ENCODE data around the gene PTPRN2. TPM values are rescaled to one million over a fixed set of nuclear protein-coding genes. Genes with fewer than 3 reads are reported as not detected.

Gene PTPRN2
- total and polyA plus RNA-seq, 9 of the 15 experiments (the other 6 are each of a cell fraction or from before 2014, with no cell fraction given): not detected

DNA sequence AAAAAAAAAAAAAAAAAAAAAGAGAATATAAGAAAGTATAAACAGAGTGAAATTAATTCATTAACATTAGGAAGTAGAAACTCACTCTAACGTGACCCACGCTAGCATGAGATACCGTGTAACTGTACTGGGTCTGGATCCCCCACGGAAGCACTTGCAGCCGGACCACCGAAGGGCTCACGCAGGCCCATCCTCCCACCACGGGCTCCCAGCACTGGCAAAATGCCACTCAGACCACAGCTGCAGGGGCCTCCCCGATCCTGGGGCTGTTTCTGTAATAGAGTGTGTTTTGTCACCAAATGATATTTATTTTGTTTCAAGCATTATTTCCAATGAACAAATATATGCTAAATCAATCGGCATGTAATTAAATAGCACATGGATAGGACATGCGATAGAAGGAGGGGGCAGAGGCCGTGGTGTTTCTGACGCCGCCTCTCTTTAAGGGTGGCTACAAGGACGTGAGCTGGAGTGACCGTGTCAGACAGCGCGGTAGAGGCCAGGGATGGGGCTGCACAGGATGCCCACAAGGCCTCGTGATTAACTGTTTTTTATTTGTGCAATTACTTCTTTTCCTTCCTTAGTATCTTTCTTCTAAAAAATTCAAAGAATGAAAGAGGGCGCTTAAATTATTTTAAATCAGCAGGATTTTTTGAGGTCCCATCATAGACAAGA, 568.5 kb downstream of the PTPRN2 start:
- Histone ChIP-seq H3K27me3 (ENCODE audit: control insufficient read depth in 2 of 2, insufficient read depth in 2 of 2, low read length in 2 of 2) (peaks cover 41 to 79% of the 10 kb centered on the region in 2 experiments), H3K4me2 (ENCODE audit: insufficient read depth, low read length) (no peak overlapping the region), H3K9ac (ENCODE audit: insufficient read depth in 1 of 2, low read depth in 2 of 2, low read length in 2 of 2) (no peak overlapping the region; a peak in 1 of 4 replicates), H3K27ac (ENCODE audit: extremely low read depth, low read depth, low read length) (no peak overlapping the region), H3K9me3 (replicated peaks; ENCODE audit: control insufficient read depth, insufficient read depth, low read depth, low read length) (no peaks in the 10 kb centered on the region), H3K9me1 (ENCODE audit: control insufficient read depth, insufficient read depth, low read length) (no peaks in the 10 kb centered on the region), H2AFZ (ENCODE audit: low read depth, low read length) (no peak overlapping the region), H3K36me3 (ENCODE audit: control insufficient read depth, insufficient read depth, low read length) (no peaks in the 10 kb centered on the region), H3K4me1 (replicated peaks in 1 of 2; ENCODE audit: control insufficient read depth in 2 of 2, insufficient read depth in 2 of 2, low read length in 2 of 2) (peaks cover 0 to 3% of the 10 kb centered on the region in 2 experiments; a peak in 1 of 5 replicates), H3K79me2 (ENCODE audit: control insufficient read depth, insufficient read depth, low read length) (no peaks in the 10 kb centered on the region), H3K4me3 (no peak overlapping the region), H4K20me1 (replicated peaks; ENCODE audit: control insufficient read depth, insufficient read depth, low read length) (peaks cover 2% of the 10 kb centered on the region; the same call in 1 of the 2 replicates)
- no TSS peak for BruUV-seq (replicated peaks)
- CTCF ChIA-PET (ENCODE audit: low intra/inter-chr PET ratio): interaction anchor here (0.6 kb wide), 1 partner anchor 551 kb away, joined by 3 read pairs; no protein-coding TSS in a partner anchor
- no peak for TF ChIP-seq NR2C1 (IDR thresholded peaks at IDR 0.05)
- TF ChIP-seq NR2C1 (tag; IDR thresholded peaks at IDR 0.05): no peak
- TF ChIP-seq ZNF79 (CRISPR knock-in tag; IDR thresholded peaks at IDR 0.05; ENCODE audit: low read depth): no peak
- no peak for TF ChIP-seq HNRNPUL1 (IDR thresholded peaks at IDR 0.05; ENCODE audit: low read length)
- POLR2A ChIA-PET: interaction anchor here (0.7 kb wide), 1 partner anchor 409 kb away, joined by 4 read pairs; no protein-coding TSS in a partner anchor
- intact Hi-C loops (cut with micrococcal nuclease): no loop called here
- FAIRE-seq (no peak), DNase-seq (ENCODE audit: extremely low read depth in 1 of 4, low spot score in 3 of 4) (no peak), ATAC-seq (no peak)
- WGBS (ENCODE audit: insufficient coverage, low coverage, missing lambda C conversion rate): under 1% methylated on average over 20 of the region's 20 CpGs
- in situ Hi-C loops (cut with MboI): no loop called here
